Suprapubic skin (tissue), 4 donors: Measurements from ENCODE around the gene GDE1. TPM values are rescaled to one million over a fixed set of nuclear protein-coding genes. Genes with fewer than 3 reads are reported as not detected.

ENCODE experiments used
- DNase-seq, 2 donors: peaks; one replicate each; pipeline ENCODE4 v3.0.0-alpha.2; 2019; ENCODE audit warnings: low spot score in 2 of 2
- H3K27ac ChIP-seq: fragments of 200-600 bp; sonication (generic); one replicate; pipeline ENCODE4 v1.5.1; 2019
- H3K27me3 ChIP-seq: fragments of 200-600 bp; sonication (generic); one replicate; pipeline ENCODE4 v1.5.1; 2019
- H3K36me3 ChIP-seq: fragments of 200-600 bp; sonication (generic); one replicate; pipeline ENCODE4 v1.5.1; 2019
- H3K4me1 ChIP-seq: fragments of 200-600 bp; sonication (generic); one replicate; pipeline ENCODE4 v1.5.1; 2019
- H3K4me3 ChIP-seq: fragments of 200-600 bp; sonication (generic); one replicate; pipeline ENCODE4 v1.5.1; 2019; ENCODE audit warnings: mild to moderate bottlenecking
- H3K9me3 ChIP-seq: fragments of 200-600 bp; sonication (generic); one replicate; pipeline ENCODE4 v1.5.1; 2019
- CTCF ChIP-seq, 2 donors: fragments of 200-600 bp in 1 of 2; fragments of 450-650 bp in 1 of 2; sonication (generic) in 1 of 2; IDR thresholded peaks; one replicate each; pipeline ENCODE4 v1.5.1; 2016 to 2019; ENCODE audit warnings: antibody characterized with exemption in 2 of 2, mild to moderate bottlenecking in 1 of 2, moderate library complexity in 1 of 2
- EP300 ChIP-seq: sonication (generic); formaldehyde crosslinking; IDR thresholded peaks from one replicate; pipeline ENCODE4 v1.6.1; 2017; ENCODE audit warnings: antibody characterized with exemption
- POLR2A ChIP-seq, 2 donors: fragments of 450-650 bp; IDR thresholded peaks; one replicate each; pipeline ENCODE4 v1.6.1; 2017; ENCODE audit warnings: antibody characterized with exemption in 2 of 2, mild to moderate bottlenecking in 2 of 2, moderate library complexity in 2 of 2
- POLR2AphosphoS5 ChIP-seq, 3 donors: sonication (generic); formaldehyde crosslinking; IDR thresholded peaks; one replicate each; pipeline ENCODE4 v1.6.1; 2017; ENCODE audit warnings: antibody characterized with exemption in 3 of 3
- WGBS: methylation state at CpG from one replicate; pipeline ENCODE4 v1.1.5; 2018; 5-methylcytosine and 5-hydroxymethylcytosine counted together
- total RNA-seq, 4 donors: library from RNA; depleted of rRNA; stranded (reverse); fragments of >200 nt; gene quantifications; one replicate each; pipeline ENCODE4 v1.1.0, GENCODE V29; 2016

The GDE1 gene
- total RNA-seq, 4 donors from 2014 or later = 32.7 to 58.1 (median 44.7) TPM

- H3K4me3 ChIP-seq = no peak overlapping the region
- H3K36me3 ChIP-seq = no peaks in the 10 kb centered on the region
- H3K4me1 ChIP-seq = no peaks in the 10 kb centered on the region
- H3K9me3 ChIP-seq = no peaks in the 10 kb centered on the region
- H3K27me3 ChIP-seq = no peaks in the 10 kb centered on the region
- 78% methylated on average over 4 of the region's 5 CpGs for WGBS
- H3K27ac ChIP-seq = no peak overlapping the region
- no peak for DNase-seq
- TF ChIP-seq POLR2AphosphoS5 (IDR thresholded peaks at IDR 0.05) (no peak), POLR2A (IDR thresholded peaks at IDR 0.05) (no peak), EP300 (no peak), CTCF (IDR thresholded peaks at IDR 0.05) (no peak)
Observed at GRCh38 chr16:19474617-19475016, 47.3 kb downstream of the GDE1 start.

GRCh38 chr16:19472482-19472881, 49.4 kb downstream of the GDE1 start:
- 79% methylated on average over 6 of the region's 6 CpGs for WGBS
- Histone ChIP-seq H3K9me3 (no peaks in the 10 kb centered on the region), H3K36me3 (no peaks in the 10 kb centered on the region), H3K4me3 (no peak overlapping the region), H3K27me3 (no peaks in the 10 kb centered on the region), H3K27ac (no peak overlapping the region), H3K4me1 (no peaks in the 10 kb centered on the region)
- no peak for DNase-seq
- TF ChIP-seq EP300 (no peak), CTCF (IDR thresholded peaks at IDR 0.05) (no peak), POLR2AphosphoS5 (IDR thresholded peaks at IDR 0.05) (no peak), POLR2A (IDR thresholded peaks at IDR 0.05) (no peak)

- DNase-seq = no peak
- Histone ChIP-seq H3K36me3 (no peaks in the 10 kb centered on the region), H3K4me3 (no peak overlapping the region), H3K9me3 (no peaks in the 10 kb centered on the region), H3K4me1 (no peaks in the 10 kb centered on the region), H3K27me3 (no peaks in the 10 kb centered on the region), H3K27ac (no peak overlapping the region)
- TF ChIP-seq POLR2AphosphoS5 (IDR thresholded peaks at IDR 0.05) (no peak), EP300 (no peak), CTCF (IDR thresholded peaks at IDR 0.05) (no peak), POLR2A (IDR thresholded peaks at IDR 0.05) (no peak)
- WGBS = 90% methylated on average over 3 of the region's 3 CpGs
Observed at GRCh38 chr16:19468300-19468699, 53.6 kb downstream of the GDE1 start.

- no peaks in the 10 kb centered on the region for H3K36me3 ChIP-seq
- no peak for DNase-seq
- WGBS = 86% methylated on average over 11 of the region's 12 CpGs
- no peak overlapping the region for H3K27ac ChIP-seq
- no peaks in the 10 kb centered on the region for H3K9me3 ChIP-seq
- H3K4me1 ChIP-seq = no peaks in the 10 kb centered on the region
- no peak overlapping the region for H3K4me3 ChIP-seq
- TF ChIP-seq POLR2AphosphoS5 (IDR thresholded peaks at IDR 0.05) = no peak
- TF ChIP-seq EP300 = no peak
- no peak for TF ChIP-seq CTCF (IDR thresholded peaks at IDR 0.05)
- TF ChIP-seq POLR2A (IDR thresholded peaks at IDR 0.05) = no peak
- no peaks in the 10 kb centered on the region for H3K27me3 ChIP-seq
Observed at GRCh38 chr16:19463468-19464315, 58.2 kb downstream of the GDE1 start.

GRCh38 chr16:19460397-19460796, 61.5 kb downstream of the GDE1 start:
- H3K27me3 ChIP-seq = no peaks in the 10 kb centered on the region
- WGBS = 97% methylated on average over 2 of the region's 2 CpGs
- no peak overlapping the region for H3K4me3 ChIP-seq
- no peak overlapping the region for H3K27ac ChIP-seq
- H3K4me1 ChIP-seq = no peaks in the 10 kb centered on the region
- no peaks in the 10 kb centered on the region for H3K9me3 ChIP-seq
- no peak for DNase-seq
- H3K36me3 ChIP-seq = no peaks in the 10 kb centered on the region
- TF ChIP-seq POLR2AphosphoS5 (IDR thresholded peaks at IDR 0.05) (no peak), EP300 (no peak), POLR2A (IDR thresholded peaks at IDR 0.05) (no peak), CTCF (IDR thresholded peaks at IDR 0.05) (no peak)
